ENCODE results near the gene SKA1.

SKA1 gene, protein sequence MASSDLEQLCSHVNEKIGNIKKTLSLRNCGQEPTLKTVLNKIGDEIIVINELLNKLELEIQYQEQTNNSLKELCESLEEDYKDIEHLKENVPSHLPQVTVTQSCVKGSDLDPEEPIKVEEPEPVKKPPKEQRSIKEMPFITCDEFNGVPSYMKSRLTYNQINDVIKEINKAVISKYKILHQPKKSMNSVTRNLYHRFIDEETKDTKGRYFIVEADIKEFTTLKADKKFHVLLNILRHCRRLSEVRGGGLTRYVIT
- total RNA-seq, result 0.66 to 0.70 reads per million in 2 experiments

DNA sequence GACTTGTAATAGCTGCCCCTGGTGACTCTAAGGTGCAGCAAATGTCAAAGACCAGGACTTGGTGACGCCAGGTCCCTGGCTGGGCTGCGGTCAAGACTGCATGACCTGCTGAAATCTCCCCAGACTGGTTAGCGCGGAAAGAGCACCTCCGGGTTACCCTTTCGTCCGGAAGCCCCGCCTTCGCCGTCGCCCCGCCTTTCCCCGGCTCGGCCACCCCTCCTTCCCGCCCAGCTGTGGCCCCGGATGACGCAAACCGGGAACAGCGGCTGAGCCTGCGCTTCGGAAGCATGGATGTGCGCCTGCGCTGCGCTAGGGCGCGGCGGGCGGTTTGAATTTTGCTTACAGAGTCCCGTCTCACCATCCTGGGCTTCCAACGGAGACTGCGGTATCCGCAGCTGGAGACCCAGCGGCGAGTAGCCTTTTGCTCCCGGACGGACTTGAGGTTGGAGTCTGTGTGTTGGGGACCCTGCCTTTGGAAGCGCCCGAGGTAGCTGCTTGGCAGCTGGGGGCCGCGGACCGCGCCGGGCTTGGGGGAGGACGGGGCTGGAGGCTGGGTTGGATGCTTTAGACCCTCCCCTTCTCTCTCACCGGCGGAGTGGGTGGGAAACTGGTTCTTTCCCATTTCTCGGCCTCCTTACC is at the start of gene SKA1:
Gene SKA1 (plus strand): TSS at position 294 of the 639 bp plus-strand sequence. CDS start 785 bp downstream, outside the sequence.
- DNase-seq (ENCODE audit: low read depth), result peak; percentile 87

DNA sequence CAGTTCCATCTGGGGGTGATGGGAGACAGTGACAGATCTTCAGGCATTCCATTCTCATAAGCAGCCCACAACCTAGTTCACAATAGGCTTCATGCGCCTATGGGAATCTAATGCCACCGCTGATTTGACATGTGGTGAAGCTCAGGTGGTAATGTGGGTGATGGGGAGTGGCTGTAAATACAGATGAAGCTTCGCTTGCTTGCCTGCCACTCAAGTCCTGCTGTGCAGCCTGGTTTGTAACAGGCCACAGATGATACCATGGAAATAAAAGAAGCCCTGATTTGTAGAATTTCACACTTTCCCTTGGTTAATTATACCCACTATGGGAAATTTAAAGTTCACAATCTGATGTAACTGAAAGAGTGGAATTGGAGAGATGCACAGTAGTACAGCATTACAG is 46.9 kb upstream of the SKA1 start:
- no peak for DNase-seq (ENCODE audit: low read depth)

DNA sequence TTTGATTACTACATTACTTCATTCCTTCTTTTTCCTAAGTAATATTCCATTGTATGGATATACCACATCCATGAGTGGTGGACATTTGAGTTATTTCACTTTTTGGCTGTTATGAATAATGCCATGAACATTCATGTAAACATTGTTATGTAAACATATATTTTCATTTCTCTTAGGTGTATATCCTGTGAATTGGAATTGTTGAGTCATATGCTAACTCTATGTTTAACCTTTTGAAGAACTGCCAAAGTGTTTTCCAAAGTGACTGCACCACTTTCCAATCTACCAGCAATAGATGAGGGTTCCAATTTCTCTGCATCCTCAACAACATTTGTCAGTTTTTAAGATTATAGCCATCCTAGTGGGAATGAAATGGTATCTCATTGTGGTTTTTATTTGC is 44.7 kb upstream of the SKA1 start:
- DNase-seq (ENCODE audit: low read depth), result no peak

DNA sequence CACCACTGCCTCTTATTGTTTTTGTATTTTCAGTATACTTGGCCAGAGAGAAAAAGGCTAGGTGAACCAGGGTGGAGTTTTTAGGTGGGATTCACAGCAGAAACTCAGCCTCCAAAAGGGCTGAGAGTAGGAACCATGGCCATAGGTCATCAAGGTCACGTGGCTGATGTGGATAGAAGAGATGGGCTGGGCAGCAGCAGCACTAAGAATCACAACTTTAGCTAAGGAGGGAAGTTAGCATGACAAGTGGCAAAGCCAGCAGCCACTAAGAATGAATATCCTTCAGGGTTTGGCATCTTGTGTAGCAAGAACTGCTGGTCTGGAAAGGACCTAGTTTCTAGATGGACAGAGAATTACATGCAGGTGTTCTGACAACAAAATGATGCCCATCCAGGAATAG is 43.2 kb upstream of the SKA1 start:
- no peak for DNase-seq (ENCODE audit: low read depth)

DNA sequence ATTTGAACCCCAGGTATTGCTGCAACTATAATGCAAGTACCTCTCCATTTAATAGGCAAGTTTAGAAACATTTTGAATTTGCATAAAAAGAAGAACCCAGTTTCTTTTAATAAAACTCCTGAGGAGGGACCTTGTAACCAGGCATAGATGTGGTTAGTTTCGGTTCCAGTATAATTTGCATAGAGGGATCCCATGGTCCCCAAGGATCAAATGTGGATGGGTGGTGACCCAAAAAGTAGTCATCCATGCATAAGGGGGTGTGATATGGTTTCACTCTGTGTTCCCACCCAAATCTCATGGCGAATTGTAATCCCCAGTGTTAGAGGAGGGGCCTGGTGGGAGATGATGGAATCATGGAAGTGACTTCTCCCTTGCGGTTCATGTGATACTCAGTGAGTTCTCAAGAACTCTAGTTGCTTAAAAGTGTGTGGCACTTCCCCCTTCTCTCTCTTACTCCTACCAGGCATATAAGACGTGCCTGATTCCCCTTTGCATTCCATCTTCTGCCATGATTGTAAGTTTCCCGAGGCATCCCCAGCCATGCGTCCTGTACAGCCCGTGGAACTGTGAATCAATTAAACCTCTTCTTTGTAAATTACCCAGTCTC is 40.2 kb upstream of the SKA1 start:
- DNase-seq (ENCODE audit: low read depth), result no peak

DNA sequence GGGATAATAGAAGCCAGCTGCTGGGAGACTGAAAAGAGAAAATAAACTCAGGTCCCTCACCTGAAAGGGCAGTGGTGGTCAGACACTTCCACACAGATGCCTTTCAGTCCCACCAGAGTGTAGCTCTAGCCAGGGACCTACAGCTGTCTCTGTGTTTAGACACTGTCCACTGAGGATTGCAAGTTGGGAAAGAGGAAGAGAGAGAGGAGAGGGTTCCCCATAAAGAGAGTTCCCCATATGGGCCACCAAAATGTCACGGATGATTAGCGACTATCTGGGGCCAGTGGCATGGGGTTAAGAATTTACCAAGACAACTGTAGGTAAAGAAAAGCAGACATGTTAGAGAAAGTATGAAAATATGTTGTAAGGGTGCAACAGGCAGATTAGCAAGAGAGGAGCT is 36.7 kb upstream of the SKA1 start:
- no peak for DNase-seq (ENCODE audit: low read depth)

DNA sequence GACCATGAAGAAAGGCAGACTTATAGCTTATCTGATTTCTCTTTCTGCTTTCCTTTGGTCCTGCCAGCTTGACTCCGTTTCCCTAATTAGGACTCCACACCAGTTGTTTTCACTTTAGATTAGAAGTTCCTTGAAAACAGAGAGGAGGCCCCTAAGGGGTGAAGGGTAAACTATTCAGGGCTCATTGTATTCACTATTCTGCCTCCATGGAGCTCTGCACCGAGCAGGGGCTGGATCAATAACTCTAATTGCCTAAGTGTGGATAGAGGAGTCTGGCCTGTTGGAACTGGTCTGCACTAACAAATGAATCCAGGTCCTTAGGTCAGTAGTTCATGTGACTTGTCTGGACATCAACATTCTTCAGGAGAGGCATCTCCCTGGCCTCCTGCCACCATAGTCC is 36.1 kb upstream of the SKA1 start:
- DNase-seq (ENCODE audit: low read depth), result no peak

DNA sequence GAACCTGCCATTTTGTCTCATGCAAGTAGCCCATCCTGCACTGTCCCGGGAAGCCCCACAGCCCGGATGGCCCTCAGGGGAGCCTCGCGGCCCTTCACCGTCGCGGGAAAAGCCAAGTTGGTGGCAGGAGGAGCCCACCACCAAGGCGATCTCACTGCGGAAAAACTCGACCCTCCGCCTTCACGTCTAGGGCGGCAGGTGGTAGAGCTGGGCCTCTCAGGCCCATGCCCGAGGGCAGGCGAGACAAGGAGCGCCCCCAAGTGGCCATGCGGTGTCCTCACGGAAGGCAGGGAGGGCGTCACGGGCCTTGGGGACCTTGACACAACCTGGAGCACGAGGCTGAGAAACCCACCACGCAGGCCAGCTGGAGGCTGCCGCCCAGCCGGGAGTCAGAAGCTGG is 34.8 kb upstream of the SKA1 start:
- DNase-seq (ENCODE audit: low read depth), result no peak

DNA sequence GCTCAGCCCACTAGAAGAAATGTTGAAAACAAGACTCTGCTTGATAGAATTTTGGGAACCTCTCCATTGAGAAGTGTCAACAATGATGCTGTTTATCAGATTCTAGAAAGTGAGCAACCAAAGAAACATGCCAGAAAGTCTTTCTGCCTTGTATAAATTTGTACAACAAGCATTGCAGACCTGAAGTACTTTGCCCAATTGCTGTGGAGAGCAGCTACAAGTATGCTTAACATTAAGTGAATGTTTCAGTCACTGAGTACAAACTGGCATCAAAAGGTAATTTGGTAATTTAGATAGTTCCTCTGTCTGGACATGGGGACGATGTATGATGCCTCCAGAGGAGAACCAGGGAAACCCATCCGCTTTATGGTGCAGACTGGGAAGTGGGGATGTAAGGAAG is 33.4 kb upstream of the SKA1 start:
- no peak for DNase-seq (ENCODE audit: low read depth)

DNA sequence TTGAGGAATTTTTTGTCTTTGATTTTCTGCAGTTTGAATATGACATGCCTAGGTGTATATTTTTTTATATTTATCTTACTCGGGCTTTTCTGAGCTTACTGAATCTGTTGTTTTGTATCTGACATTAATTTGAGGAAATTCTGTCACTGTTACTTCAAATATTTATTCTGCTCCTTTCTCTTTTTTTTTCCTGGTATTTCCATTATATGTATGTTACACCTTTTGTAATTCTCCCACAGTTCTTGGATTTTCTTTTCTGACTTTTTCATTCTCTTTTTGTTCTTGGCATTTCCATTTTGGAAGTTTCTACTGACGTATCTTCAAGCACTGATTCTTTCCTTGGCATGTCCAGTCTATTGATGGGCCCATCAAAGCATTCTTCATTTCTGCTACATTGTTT is 24.1 kb upstream of the SKA1 start:
- no peak for DNase-seq (ENCODE audit: low read depth)

DNA sequence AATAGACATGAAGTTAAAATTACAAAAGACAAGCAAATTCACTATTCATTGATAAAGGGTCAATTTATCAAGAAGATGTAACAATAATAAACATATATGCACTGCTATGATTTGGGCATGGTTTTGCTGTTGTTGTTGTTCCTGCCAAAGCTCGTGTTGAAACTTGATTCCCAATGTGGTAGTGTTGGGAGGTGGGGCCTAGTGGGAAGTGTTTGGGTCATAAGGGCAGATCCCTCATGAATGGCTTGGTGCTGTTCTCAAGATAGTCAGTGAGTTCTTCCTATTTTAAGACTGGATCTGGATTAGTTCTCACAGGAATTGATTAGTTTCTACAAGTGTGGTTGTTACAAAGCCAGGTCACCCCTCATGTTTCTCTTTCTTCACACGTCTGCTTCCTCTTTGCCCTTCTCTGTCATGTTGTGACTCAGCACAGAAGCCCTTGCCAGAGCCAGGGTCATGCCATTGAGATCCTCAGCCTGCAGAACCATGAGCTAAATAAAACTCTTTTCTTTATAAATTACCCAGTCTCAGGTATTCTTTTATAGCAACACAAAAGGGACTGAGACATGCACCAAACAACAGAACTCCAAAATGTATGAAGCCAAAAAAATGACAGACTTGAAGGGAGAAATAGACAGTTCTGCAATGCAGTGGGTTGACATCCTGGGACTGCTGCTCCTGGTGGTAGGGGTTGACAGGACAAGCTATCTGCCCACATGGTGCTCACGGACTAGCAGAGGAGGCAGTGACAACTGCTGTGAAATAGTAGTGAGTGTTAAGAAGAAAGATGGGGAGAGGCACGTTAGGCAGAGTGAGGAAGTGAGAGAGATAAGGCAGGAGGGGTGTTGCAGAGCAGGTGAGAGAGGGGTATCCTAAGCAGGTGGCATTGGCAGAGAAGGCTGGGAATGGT is 18.6 kb upstream of the SKA1 start:
- no peak for DNase-seq (ENCODE audit: low read depth)

DNA sequence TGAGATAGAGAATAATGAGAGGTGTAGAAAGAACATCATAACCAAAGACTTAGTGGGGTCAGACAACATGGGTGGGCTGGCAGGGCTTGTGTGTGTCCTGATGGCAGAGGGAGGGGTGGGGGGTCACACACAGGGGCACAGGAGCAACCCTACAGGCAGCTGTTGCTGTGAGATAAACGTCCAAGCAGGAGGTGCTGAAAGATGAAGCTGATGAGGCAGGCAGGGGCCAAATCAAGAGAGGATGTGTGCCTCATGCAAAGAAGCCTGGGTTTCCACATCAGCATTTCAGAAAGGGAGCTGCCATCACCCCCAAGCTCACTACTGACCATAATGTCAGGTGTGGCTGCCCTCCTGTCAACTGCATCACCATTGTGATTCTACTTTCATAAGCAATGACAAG is 16.0 kb upstream of the SKA1 start:
- DNase-seq (ENCODE audit: low read depth), result no peak

DNA sequence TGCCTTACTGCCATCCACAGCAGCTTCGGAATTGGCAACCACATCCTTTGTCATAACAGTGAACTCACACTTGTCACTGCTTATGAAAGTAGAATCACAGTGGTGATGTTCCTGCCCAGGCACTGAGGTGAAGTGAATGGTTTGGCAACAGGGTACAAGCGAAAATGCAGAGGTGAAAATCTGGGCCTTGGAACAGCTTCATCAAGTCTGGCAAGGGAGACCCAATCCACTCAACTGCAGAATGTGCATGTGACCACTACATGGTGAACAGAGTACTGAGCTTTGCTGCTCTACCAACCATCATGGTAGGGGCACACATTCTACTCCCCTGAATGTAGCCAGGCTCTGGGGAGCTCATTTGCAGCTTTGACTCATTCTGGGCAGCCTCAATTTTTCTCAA is 15.0 kb upstream of the SKA1 start:
- DNase-seq (ENCODE audit: low read depth), result no peak

DNA sequence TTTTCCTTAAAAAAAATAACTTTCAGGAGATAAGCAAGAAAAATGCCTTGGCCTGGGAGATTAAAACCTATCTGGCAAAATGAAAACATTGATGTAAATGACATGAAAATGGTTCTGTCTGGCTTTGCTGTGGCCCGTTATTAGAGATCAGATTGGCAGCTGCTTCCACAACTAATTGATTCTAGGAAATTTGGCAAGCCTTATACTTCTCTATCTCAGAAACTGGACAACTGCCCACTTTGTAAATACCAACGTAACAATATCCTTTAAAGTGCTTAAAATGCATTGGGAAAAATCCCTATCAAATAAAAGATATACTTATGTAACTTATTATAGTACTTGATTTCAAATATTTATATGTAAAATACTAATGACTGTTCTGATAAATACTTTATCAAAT is 14.2 kb upstream of the SKA1 start:
- DNase-seq (ENCODE audit: low read depth), result no peak

DNA sequence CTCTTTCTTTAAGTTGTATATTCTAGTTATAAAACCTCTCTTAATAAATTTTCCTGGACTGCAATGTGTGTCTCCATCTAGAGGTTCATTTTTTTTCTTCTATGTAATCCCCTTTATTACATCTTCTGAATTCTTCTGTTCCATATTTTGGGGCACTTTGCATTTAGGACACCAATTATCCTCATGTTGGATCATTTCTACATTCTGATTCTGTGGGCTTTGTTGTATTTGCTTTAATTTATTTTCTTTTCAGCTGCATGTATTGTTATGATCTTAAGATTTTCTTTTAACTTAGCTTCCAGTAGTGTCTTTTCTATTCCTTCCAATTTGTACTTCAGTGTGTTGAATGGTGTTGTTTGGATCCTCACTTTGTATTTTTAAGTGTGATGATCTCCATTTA is 5.2 kb upstream of the SKA1 start:
- DNase-seq (ENCODE audit: low read depth), result no peak

DNA sequence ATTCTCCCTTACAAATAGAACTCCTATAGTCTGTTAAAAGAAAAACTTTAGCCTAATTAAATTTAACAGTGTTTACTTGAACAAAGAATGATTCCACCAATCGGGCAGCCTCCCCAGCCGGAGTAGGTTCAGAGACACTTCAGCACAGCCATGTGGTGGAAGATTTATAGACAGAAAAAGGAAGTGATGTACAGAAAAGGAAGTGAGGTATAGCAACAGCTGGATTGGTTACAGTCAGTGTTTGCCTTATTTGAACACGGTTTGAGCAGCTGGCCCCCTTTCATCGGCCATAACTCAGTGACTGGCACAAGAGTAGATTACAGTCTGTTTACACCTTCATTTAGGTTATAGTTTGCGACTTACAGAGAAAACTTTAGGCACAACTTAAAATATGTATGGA is 2.1 kb upstream of the SKA1 start:
- no peak for DNase-seq (ENCODE audit: low read depth)

DNA sequence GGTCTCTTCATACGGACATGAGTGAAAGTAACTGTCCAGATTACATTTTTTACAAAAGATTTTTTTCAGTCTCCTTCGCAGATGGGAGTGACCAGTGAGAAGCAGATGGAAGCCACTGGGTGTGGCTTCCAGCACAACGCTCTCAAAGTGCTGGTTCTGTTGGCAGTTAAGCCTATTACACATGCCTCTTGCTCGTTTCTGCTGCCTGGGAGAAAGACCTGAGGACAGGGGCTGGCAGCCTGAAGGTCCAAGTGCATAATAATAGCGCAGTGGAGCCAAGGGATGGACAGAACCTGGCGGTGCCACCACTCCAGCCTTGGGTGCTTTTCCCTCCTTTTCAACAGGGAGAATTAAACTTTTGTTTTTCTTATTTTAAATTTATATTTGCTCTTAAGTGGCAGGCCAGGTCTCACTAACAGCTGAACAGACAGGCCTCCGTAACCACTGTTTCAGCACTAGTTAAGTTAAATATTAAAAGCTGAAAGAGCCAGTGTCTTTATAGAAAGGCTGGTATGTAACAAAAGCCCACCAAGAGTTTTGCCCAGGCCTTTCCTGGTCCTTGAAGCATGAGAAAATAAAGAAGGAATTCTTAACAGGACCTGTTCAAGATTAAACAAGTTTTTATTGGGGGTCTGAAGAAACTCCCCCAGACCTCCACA is 1.2 kb upstream of the SKA1 start:
- DNase-seq (ENCODE audit: low read depth), result no peak

DNA sequence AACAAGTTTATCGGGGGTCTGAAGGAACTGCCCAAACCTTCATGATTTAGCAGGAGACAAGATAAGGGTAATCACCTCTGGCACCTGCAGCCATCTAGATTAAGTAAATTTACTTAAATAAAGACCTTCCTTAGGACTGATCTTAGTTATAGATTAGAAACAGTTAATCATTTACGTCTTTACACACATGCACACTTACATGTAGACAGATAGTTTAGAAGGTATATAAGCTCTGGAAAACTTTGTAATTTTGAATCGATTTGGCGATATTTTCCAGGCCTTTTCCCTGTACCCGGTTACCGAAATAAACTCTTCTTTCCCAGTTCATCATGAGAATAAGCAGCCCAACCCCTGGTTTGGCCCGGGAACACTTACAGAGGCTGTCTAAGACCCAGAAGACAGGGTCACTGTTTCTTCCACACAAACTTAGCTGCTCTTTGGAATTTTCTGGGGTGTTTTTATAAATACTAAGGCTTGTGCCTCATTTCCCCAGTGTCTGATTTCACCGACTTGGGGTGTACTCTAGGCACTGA is 560 bp upstream of the SKA1 start:
- DNase-seq (ENCODE audit: low read depth), result no peak

DNA sequence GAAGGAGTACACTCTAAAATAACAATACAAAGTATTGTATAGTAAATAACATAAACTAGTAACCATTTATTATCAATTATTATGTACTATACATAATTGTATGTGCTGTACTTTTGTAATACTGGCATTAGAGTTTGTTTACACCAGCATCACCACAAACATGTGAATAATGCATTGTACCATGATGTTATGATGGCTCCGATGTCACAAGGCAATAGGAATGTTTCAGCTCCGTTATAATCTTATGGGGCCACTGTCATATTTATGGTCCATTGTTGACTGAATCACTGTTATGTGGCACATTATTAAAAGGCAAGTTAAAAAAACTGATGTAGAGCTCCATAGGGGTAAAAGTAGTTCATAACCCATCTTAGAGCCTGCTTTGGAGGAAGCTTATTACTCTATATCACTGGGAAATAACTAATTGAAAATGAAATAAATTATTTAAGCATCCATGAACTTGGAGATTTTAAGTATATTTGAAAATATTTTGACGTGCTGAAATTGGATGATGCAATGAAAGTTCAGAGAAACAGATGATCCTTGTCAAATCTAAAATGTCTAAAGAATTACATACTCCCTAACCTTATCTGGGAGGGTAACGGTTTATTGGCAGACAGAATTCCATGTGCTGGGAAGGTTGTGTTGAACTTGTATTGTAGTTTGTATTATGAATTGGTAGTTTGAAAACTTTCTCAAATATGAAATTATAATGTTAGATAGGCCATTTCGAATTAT is 2.4 kb downstream of the SKA1 start:
- no peak for DNase-seq (ENCODE audit: low read depth)

DNA sequence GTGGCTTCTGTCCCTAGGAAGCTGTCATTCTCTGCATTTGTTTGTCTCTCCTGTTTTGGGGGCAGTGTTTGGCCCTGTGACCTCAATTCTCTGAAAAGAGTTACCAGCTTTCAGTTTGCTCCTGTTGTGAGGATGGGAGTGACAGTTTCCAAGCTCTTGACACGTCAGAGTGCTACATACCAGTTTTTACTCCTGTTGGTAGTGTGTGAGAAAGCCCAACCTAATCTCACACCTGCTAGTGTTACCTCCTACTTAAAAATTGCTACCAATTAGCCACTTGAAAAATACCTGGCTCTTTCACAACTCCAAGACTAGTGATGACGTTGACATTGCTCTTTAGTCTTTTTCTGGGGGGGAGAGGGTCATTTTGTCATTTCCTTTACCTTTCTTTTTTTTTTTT is 14.1 kb downstream of the SKA1 start:
- no peak for DNase-seq (ENCODE audit: low read depth)

DNA sequence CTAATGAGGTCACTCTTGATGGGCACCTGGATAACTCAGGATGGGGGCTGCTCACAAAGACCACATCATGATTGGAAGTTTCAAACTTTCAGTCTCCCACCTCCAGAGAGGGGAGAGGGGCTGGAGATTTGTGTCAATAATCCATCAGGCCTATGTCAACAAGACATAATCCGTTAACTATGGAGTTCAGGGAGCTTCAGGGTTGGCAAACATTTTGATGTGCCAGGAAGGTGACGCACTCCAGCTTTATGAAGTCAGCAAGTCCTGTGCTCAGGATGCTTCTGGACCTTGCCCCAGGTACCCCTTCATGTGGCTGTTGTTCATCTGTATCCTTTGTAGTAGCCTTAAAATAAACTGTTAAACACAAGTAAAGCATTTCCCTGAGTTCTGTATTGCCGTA is 19.0 kb downstream of the SKA1 start:
- DNase-seq (ENCODE audit: low read depth), result no peak

Data from T follicular helper cell (primary cell).